Gastroesophageal sphincter (tissue), 4 donors: ENCODE data around the gene DIAPH2. TPM values are rescaled to one million over a fixed set of nuclear protein-coding genes. Genes with fewer than 3 reads are reported as not detected.

Experiments used
- ATAC-seq: fragments of 150-250 bp; one replicate; pipeline ENCODE4 v1.9.1; 2016; ENCODE audit warnings: mild to moderate bottlenecking, moderate library complexity
- H3K27ac ChIP-seq, 4 donors: fragments of 200-600 bp; sonication (generic) in 3 of 4; 1 replicate in 3 of 4; 2 replicates in 1 of 4; pipeline ENCODE4 v1.5.1; 2016 to 2019
- H3K27me3 ChIP-seq: fragments of 200-600 bp; sonication (generic); one replicate; pipeline ENCODE4 v1.5.1; 2019
- H3K36me3 ChIP-seq, 2 donors: fragments of 200-600 bp; sonication (generic); one replicate each; pipeline ENCODE4 v1.5.1; 2019; ENCODE audit warnings: control low read depth in 1 of 2
- H3K4me1 ChIP-seq, 3 donors: fragments of 200-600 bp; sonication (generic); 1 replicate in 2 of 3; 2 replicates in 1 of 3; pipeline ENCODE4 v1.5.1; 2016 to 2019; ENCODE audit warnings: control low read depth in 2 of 3
- H3K4me3 ChIP-seq, 2 donors: fragments of 200-600 bp; sonication (generic); one replicate each; pipeline ENCODE4 v1.5.1; 2019; ENCODE audit warnings: mild to moderate bottlenecking in 1 of 2, moderate library complexity in 1 of 2
- H3K9me3 ChIP-seq, 3 donors: fragments of 200-600 bp; sonication (generic); one replicate each; pipeline ENCODE4 v1.5.1; 2017 to 2019; ENCODE audit warnings: control low read depth in 2 of 3
- EP300 ChIP-seq: sonication (generic); formaldehyde crosslinking; IDR thresholded peaks from one replicate; pipeline ENCODE4 v1.6.1; 2017; ENCODE audit warnings: antibody characterized with exemption, mild to moderate bottlenecking
- POLR2A ChIP-seq, 2 donors: fragments of 450-650 bp; IDR thresholded peaks; one replicate each; pipeline ENCODE4 v1.6.1; 2017; ENCODE audit warnings: antibody characterized with exemption in 2 of 2, mild to moderate bottlenecking in 2 of 2, moderate library complexity in 1 of 2
- POLR2AphosphoS5 ChIP-seq: sonication (generic); formaldehyde crosslinking; IDR thresholded peaks from one replicate; pipeline ENCODE4 v1.6.1; 2017; ENCODE audit warnings: antibody characterized with exemption
- WGBS, 2 donors: methylation state at CpG; one replicate each; pipeline ENCODE4 v1.1.5; 2018; ENCODE audit warnings: low coverage in 1 of 2; 5-methylcytosine and 5-hydroxymethylcytosine counted together
- total RNA-seq, 4 donors: library from RNA; depleted of rRNA; stranded (reverse); fragments of >200 nt; gene quantifications; one replicate each; pipeline ENCODE4 v1.1.0, GENCODE V29; 2016
- TF ChIP-seq, protein P1 (sequence below), 4 experiments: fragments of 200-600 bp in 2 of 4; fragments of 450-650 bp in 2 of 4; sonication (generic) in 1 of 4; IDR thresholded peaks; one replicate each; pipeline ENCODE4 v1.5.1; 2017 to 2019; ENCODE audit warnings: antibody characterized with exemption in 4 of 4, mild to moderate bottlenecking in 2 of 4, moderate library complexity in 2 of 4

DIAPH2 gene
- total RNA-seq, 4 donors from 2014 or later = 46.1 to 93.9 (median 76.5) TPM

DNA sequence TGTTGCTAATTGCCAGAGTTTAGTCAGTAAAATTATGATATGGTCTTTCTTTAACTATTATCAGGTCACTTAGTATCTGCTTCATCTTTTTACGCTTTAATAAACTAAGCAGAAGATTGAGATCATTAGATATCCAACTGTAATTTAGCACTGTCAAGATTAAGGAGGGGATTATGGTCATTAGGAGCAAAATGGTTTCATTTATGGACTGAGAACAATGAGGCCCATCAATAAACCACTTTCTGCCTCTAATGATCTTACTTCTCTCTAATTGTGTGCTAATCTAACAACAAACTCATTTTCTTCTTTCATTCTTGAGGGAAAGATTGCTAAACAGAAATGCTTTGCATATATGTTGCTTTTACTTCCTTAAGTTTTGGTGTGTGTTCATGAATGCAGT lies 539.5 kb downstream of the DIAPH2 start:
- Histone ChIP-seq H3K4me3 (no peak overlapping the region), H3K27me3 (no peaks in the 10 kb centered on the region), H3K4me1 (no peaks in the 10 kb centered on the region), H3K9me3 (no peaks in the 10 kb centered on the region), H3K36me3 (no peaks in the 10 kb centered on the region), H3K27ac (no peak overlapping the region)
- 88 to 100% methylated on average over 1 of the region's 1 CpG for WGBS, 2 donors
- TF ChIP-seq POLR2A (IDR thresholded peaks at IDR 0.05) = no peak
- TF ChIP-seq EP300 = no peak
- TF ChIP-seq, protein P1, sequence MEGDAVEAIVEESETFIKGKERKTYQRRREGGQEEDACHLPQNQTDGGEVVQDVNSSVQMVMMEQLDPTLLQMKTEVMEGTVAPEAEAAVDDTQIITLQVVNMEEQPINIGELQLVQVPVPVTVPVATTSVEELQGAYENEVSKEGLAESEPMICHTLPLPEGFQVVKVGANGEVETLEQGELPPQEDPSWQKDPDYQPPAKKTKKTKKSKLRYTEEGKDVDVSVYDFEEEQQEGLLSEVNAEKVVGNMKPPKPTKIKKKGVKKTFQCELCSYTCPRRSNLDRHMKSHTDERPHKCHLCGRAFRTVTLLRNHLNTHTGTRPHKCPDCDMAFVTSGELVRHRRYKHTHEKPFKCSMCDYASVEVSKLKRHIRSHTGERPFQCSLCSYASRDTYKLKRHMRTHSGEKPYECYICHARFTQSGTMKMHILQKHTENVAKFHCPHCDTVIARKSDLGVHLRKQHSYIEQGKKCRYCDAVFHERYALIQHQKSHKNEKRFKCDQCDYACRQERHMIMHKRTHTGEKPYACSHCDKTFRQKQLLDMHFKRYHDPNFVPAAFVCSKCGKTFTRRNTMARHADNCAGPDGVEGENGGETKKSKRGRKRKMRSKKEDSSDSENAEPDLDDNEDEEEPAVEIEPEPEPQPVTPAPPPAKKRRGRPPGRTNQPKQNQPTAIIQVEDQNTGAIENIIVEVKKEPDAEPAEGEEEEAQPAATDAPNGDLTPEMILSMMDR (IDR thresholded peaks at IDR 0.05) = no peak
- TF ChIP-seq POLR2AphosphoS5 = no peak
- no peak for ATAC-seq

DNA sequence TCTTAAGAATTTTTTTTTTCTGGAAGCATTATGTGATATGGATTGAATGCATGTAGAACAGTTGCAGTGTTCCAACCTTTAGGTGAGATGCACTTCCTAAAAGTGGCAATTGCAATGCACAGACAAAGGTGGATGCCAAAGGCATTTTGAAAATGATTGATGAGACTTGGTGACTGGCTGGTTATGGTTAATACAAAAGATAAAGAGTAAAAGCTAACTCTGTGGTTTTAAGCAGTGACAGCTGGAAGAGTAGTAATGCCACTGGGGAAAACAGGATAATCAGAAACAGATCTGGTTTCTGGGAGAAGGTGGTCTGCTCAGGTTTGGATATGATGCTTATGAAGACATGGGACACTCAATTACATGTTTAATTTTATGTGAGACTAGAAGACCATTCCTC lies 544.7 kb downstream of the DIAPH2 start:
- H3K4me3 ChIP-seq = no peak overlapping the region
- no peaks in the 10 kb centered on the region for H3K9me3 ChIP-seq
- no peaks in the 10 kb centered on the region for H3K4me1 ChIP-seq
- H3K27me3 ChIP-seq = no peaks in the 10 kb centered on the region
- ATAC-seq = no peak
- H3K27ac ChIP-seq = no peak overlapping the region
- no peaks in the 10 kb centered on the region for H3K36me3 ChIP-seq
- TF ChIP-seq POLR2A (IDR thresholded peaks at IDR 0.05) (no peak), EP300 (no peak), POLR2AphosphoS5 (no peak)
- TF ChIP-seq, protein P1 (IDR thresholded peaks at IDR 0.05) = no peak

DNA sequence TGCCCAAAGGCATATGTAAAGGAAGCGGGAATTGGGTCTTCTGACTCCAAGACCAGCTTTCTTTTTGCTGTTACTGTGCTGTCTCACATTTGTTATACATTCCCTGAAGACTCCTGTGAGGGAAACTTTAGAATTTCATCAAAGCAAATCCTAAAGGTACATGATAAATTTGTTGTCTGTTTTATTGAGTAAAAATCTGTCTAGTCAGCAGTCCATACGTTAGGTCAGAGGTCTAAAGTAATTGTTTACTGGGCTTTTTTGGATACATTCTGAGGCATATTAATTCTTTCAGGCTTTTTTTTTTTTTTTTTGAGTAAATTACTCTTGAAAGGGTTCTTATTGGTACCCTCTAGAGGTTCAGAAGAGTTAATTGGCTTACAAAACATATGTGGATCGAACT lies 546.3 kb downstream of the DIAPH2 start:
- H3K9me3 ChIP-seq = no peaks in the 10 kb centered on the region
- no peak overlapping the region for H3K4me3 ChIP-seq
- H3K27ac ChIP-seq = no peak overlapping the region
- no peak for TF ChIP-seq POLR2A (IDR thresholded peaks at IDR 0.05)
- TF ChIP-seq POLR2AphosphoS5 = no peak
- TF ChIP-seq EP300 = no peak
- TF ChIP-seq, protein P1 (IDR thresholded peaks at IDR 0.05) = no peak
- WGBS, 2 donors = 86 to 96% methylated on average over 3 of the region's 3 CpGs
- no peaks in the 10 kb centered on the region for H3K27me3 ChIP-seq
- H3K4me1 ChIP-seq = no peaks in the 10 kb centered on the region
- H3K36me3 ChIP-seq = no peaks in the 10 kb centered on the region
- ATAC-seq = no peak

DNA sequence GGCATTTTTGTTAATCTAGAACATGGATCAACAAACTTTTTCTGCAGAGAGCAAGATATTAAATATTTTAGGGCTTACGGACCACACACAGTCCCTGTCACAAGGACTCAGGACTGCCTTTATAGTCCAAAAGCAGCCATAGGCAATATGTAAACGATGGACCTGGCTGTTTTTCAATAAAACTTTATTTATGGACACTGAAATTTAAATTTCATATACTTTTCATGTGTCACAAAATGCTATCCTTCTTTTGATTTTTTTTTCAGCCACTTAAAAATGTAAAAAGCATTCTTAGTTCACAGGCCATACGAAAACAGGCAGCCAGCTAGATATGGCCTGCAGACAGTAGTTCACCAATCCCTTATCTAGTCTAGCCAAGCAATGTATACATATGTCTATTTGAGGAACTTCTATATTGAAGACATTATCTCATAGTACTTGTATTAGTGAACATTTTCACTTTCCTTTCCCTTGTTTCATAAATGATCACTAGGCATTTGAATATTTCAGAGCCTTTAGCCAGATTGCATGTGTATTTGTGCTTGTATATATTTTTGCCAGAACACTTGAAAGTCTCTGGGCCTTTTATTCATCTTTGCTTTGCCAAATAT lies 549.9 kb downstream of the DIAPH2 start:
- no peak for ATAC-seq
- 71 to 100% methylated on average over 3 of the region's 3 CpGs for WGBS, 2 donors
- no peak overlapping the region for H3K4me3 ChIP-seq
- no peak overlapping the region for H3K27ac ChIP-seq
- H3K9me3 ChIP-seq = no peaks in the 10 kb centered on the region
- H3K36me3 ChIP-seq = no peaks in the 10 kb centered on the region
- TF ChIP-seq, protein P1 (IDR thresholded peaks at IDR 0.05) = no peak
- no peak for TF ChIP-seq POLR2AphosphoS5
- TF ChIP-seq POLR2A (IDR thresholded peaks at IDR 0.05) = no peak
- TF ChIP-seq EP300 = no peak
- H3K4me1 ChIP-seq = no peaks in the 10 kb centered on the region
- no peaks in the 10 kb centered on the region for H3K27me3 ChIP-seq

DNA sequence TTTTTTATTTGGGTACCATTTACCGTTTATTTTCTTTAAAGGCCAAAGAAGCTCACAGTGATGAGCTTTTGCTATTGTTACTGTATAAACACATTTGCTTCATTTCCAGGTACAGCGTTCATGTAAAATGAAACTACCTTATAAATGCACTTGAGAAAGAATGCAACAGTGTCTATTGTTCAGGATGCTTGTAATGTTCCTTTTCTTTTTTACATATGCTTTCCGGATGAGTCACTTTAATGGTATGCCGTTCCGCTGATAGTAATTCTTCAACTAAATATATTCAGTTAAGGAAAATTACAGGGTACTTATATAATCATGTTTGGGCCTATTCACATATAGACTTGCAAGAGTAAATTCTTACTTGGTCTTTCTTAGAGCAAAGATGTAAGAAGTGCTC lies 554.0 kb downstream of the DIAPH2 start:
- Histone ChIP-seq H3K36me3 (no peaks in the 10 kb centered on the region), H3K4me1 (no peaks in the 10 kb centered on the region), H3K27ac (no peak overlapping the region), H3K27me3 (no peaks in the 10 kb centered on the region), H3K9me3 (no peaks in the 10 kb centered on the region), H3K4me3 (no peak overlapping the region)
- TF ChIP-seq, protein P1 (IDR thresholded peaks at IDR 0.05) = no peak
- TF ChIP-seq POLR2AphosphoS5 = no peak
- TF ChIP-seq EP300 = no peak
- TF ChIP-seq POLR2A (IDR thresholded peaks at IDR 0.05) = no peak
- ATAC-seq = no peak
- WGBS, 2 donors = 78 to 79% methylated on average over 5 of the region's 5 CpGs
